ENCODE measurements around the gene UBAP1L.

Gene UBAP1L

GRCh38 chr15:65092911-65093792 lies 21.8 kb downstream of the UBAP1L start:
- peak overlapping the region in 1 of 2 donors; percentile 40 for H3K27ac Mint-ChIP-seq
- H3K27me3 Mint-ChIP-seq: no peaks in the 10 kb centered on the region
- H3K4me1 Mint-ChIP-seq: no peaks in the 10 kb centered on the region

GRCh38 chr15:65091946-65092770 lies 22.8 kb downstream of the UBAP1L start:
- H3K4me1 Mint-ChIP-seq: no peaks in the 10 kb centered on the region
- ATAC-seq (no peak), DNase-seq (no peak)
- no peak overlapping the region for H3K4me3 Mint-ChIP-seq
- peak overlapping the region in 1 of 2 donors; percentile 48 for H3K27ac Mint-ChIP-seq
- H3K27me3 Mint-ChIP-seq: no peaks in the 10 kb centered on the region
- H3K9me3 Mint-ChIP-seq: no peaks in the 10 kb centered on the region

More at GRCh38 chr15:65092911-65093792, 21.8 kb downstream of the UBAP1L start:
- no peak for ATAC-seq
- no peaks in the 10 kb centered on the region for H3K9me3 Mint-ChIP-seq
- H3K4me3 Mint-ChIP-seq: no peak overlapping the region
- DNase-seq: no peak

GRCh38 chr15:65089206-65089824 lies 25.7 kb downstream of the UBAP1L start:
- no peaks in the 10 kb centered on the region for H3K9me3 Mint-ChIP-seq
- DNase-seq: no peak
- peaks cover 3% of the 10 kb centered on the region for H3K27me3 Mint-ChIP-seq
- no peak for ATAC-seq
- H3K4me3 Mint-ChIP-seq: no peak overlapping the region
- peak overlapping the region in 1 of 2 donors; percentile 48 for H3K27ac Mint-ChIP-seq
- H3K4me1 Mint-ChIP-seq: no peaks in the 10 kb centered on the region

- H3K9me3 Mint-ChIP-seq: no peaks in the 10 kb centered on the region
- H3K27ac Mint-ChIP-seq: no peak overlapping the region
- H3K4me1 Mint-ChIP-seq: no peaks in the 10 kb centered on the region
- no peak overlapping the region for H3K4me3 Mint-ChIP-seq
- no peak for DNase-seq
- peaks cover 10% of the 10 kb centered on the region for H3K27me3 Mint-ChIP-seq
- ATAC-seq: no peak
These were observed 26.4 kb downstream of the UBAP1L start for GRCh38 chr15:65088643-65089021.

GRCh38 chr15:65087873-65088642 lies 26.9 kb downstream of the UBAP1L start:
- ATAC-seq (no peak), DNase-seq (no peak)
- H3K27ac Mint-ChIP-seq: peak overlapping the region in 1 of 2 donors; percentile 89
- H3K4me1 Mint-ChIP-seq: peaks cover under 1% of the 10 kb centered on the region
- no peak overlapping the region for H3K4me3 Mint-ChIP-seq
- no peaks in the 10 kb centered on the region for H3K9me3 Mint-ChIP-seq
- H3K27me3 Mint-ChIP-seq: peaks cover 15% of the 10 kb centered on the region

- H3K27ac Mint-ChIP-seq: no peak overlapping the region
These were observed 27.6 kb downstream of the UBAP1L start for GRCh38 chr15:65087411-65087810.

GRCh38 chr15:65086680-65087111 lies 28.3 kb downstream of the UBAP1L start:
- ATAC-seq (peak; percentile 4), DNase-seq (no peak)
- peaks cover 14% of the 10 kb centered on the region for H3K4me1 Mint-ChIP-seq
- no peak overlapping the region for H3K27ac Mint-ChIP-seq
- peaks cover 29% of the 10 kb centered on the region for H3K27me3 Mint-ChIP-seq
- no peaks in the 10 kb centered on the region for H3K9me3 Mint-ChIP-seq
- H3K4me3 Mint-ChIP-seq: no peak overlapping the region

More at GRCh38 chr15:65087411-65087810, 27.6 kb downstream of the UBAP1L start:
- no peak for ATAC-seq
- H3K4me1 Mint-ChIP-seq: peaks cover 7% of the 10 kb centered on the region
- no peaks in the 10 kb centered on the region for H3K9me3 Mint-ChIP-seq
- H3K4me3 Mint-ChIP-seq: no peak overlapping the region
- peaks cover 22% of the 10 kb centered on the region for H3K27me3 Mint-ChIP-seq
- DNase-seq: no peak

GRCh38 chr15:65085990-65086679 lies 28.9 kb downstream of the UBAP1L start:
- Mint-ChIP-seq H3K4me1 (peaks cover 18% of the 10 kb centered on the region), H3K4me3 (no peak overlapping the region), H3K27me3 (peaks cover 35% of the 10 kb centered on the region), H3K9me3 (no peaks in the 10 kb centered on the region), H3K27ac (no peak overlapping the region)
- ATAC-seq: peak; percentile 48
- DNase-seq: no peak

- no peak for ATAC-seq
- no peak overlapping the region for H3K27ac Mint-ChIP-seq
- H3K4me1 Mint-ChIP-seq: peaks cover 18% of the 10 kb centered on the region
- H3K9me3 Mint-ChIP-seq: no peaks in the 10 kb centered on the region
- no peak overlapping the region for H3K4me3 Mint-ChIP-seq
- H3K27me3 Mint-ChIP-seq: peaks cover 38% of the 10 kb centered on the region
- DNase-seq: no peak
These were observed 29.7 kb downstream of the UBAP1L start for GRCh38 chr15:65085207-65085753.

- H3K27me3 Mint-ChIP-seq: peaks cover 38% of the 10 kb centered on the region
- no peak for ATAC-seq
These were observed 30.3 kb downstream of the UBAP1L start for GRCh38 chr15:65084500-65085206.

GRCh38 chr15:65083262-65083701 lies 31.7 kb downstream of the UBAP1L start:
- Mint-ChIP-seq H3K4me3 (no peak overlapping the region), H3K4me1 (peaks cover 18% of the 10 kb centered on the region), H3K27me3 (peaks cover 51% of the 10 kb centered on the region), H3K27ac (no peak overlapping the region), H3K9me3 (no peaks in the 10 kb centered on the region)
- ATAC-seq (no peak), DNase-seq (no peak)

More at GRCh38 chr15:65084500-65085206, 30.3 kb downstream of the UBAP1L start:
- Mint-ChIP-seq H3K4me3 (no peak overlapping the region), H3K9me3 (no peaks in the 10 kb centered on the region), H3K4me1 (peaks cover 18% of the 10 kb centered on the region), H3K27ac (no peak overlapping the region)
- no peak for DNase-seq

- Mint-ChIP-seq H3K9me3 (no peaks in the 10 kb centered on the region), H3K4me3 (peak overlapping the region in 1 of 2 donors; percentile 15), H3K27me3 (peaks cover 60% of the 10 kb centered on the region), H3K27ac (peak overlapping the region in 1 of 2 donors; percentile 87), H3K4me1 (peaks cover 27% of the 10 kb centered on the region)
- ATAC-seq: peak; percentile 68
- no peak for DNase-seq
These were observed 32.6 kb downstream of the UBAP1L start for GRCh38 chr15:65082303-65082953.

GRCh38 chr15:65081758-65082157 lies 33.2 kb downstream of the UBAP1L start:
- no peak for DNase-seq
- no peak overlapping the region for H3K4me3 Mint-ChIP-seq
- peak; percentile 44 for ATAC-seq

More at GRCh38 chr15:65081758-65082157, 33.2 kb downstream of the UBAP1L start:
- no peaks in the 10 kb centered on the region for H3K9me3 Mint-ChIP-seq
- H3K27me3 Mint-ChIP-seq: peaks cover 61% of the 10 kb centered on the region
- H3K27ac Mint-ChIP-seq: peak overlapping the region in 1 of 2 donors; percentile 56
- H3K4me1 Mint-ChIP-seq: peaks cover 27% of the 10 kb centered on the region
